Measurements from ENCODE around the gene HEXD. TPM values are rescaled to one million over a fixed set of nuclear protein-coding genes. Genes with fewer than 3 reads are reported as not detected.

Gene HEXD
- total RNA-seq, 1 donor from 2014 or later, result 90.4 TPM

DNA sequence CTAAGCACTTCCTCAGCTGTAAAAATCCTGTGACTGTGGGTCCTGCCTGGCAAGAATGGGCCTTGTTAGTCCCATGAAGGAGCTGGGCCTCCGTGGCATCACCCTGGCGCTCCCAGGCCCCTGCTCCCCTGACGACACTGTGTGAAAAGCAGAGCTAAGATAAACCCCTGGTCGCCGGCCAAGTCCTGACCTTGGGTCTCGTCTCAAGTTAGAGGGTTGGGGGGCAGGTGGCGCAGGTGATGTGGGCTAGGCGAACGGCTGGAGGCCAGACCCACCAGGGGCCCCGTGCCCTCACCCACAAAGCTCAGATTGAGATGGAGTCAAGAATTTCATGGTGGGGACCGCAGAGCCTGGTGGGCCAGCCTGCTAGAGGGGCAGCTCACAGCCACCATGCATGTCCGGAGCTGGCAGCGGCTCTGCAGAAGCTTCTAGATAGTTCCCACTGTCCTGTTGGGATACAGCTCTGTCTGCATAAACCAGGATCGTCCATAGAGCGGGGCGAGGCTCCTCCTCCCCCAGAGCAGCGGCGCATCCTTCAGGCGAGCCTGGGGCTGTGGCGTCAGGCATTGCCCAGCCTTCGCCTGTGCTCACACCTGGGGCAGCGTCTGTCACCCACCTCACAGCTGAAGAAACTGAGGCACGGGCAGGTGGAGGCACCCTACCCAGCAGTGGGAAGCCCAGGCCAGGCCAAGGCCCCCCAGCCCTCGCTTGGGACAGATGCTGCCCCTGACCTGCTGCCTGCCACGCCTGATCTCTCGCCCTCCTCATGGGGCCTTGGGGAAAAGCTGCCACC, 20.4 kb downstream of the HEXD start:
- Histone ChIP-seq H3K27ac (no peak overlapping the region), H3K4me1 (no peaks in the 10 kb centered on the region), H3K9me3 (no peaks in the 10 kb centered on the region), H3K27me3 (no peaks in the 10 kb centered on the region), H3K4me3 (no peak overlapping the region), H3K36me3 (peaks cover 0 to 18% of the 10 kb centered on the region in 2 donors)
- TF ChIP-seq POLR2AphosphoS5 (IDR thresholded peaks at IDR 0.05; ENCODE audit: insufficient read depth in 1 of 2, low read depth in 1 of 2) (no peak), CTCF (IDR thresholded peaks at IDR 0.05) (no peak), POLR2A (IDR thresholded peaks at IDR 0.05) (no peak)
- no peak for DNase-seq (ENCODE audit: extremely low spot score in 2 of 2)
- intact Hi-C loops (cut with DNase I), result no loop called here

- no peak overlapping the region for H3K27ac ChIP-seq
- H3K36me3 ChIP-seq, result peaks cover 0 to 18% of the 10 kb centered on the region in 2 donors
- no peak overlapping the region for H3K4me3 ChIP-seq
- DNase-seq (ENCODE audit: extremely low spot score in 2 of 2), result no peak
- no peaks in the 10 kb centered on the region for H3K4me1 ChIP-seq
- H3K27me3 ChIP-seq, result no peaks in the 10 kb centered on the region
- intact Hi-C loops (cut with DNase I), result no loop called here
- no peaks in the 10 kb centered on the region for H3K9me3 ChIP-seq
- TF ChIP-seq POLR2A (IDR thresholded peaks at IDR 0.05) (no peak), POLR2AphosphoS5 (IDR thresholded peaks at IDR 0.05; ENCODE audit: insufficient read depth in 1 of 2, low read depth in 1 of 2) (no peak), CTCF (IDR thresholded peaks at IDR 0.05) (no peak)
These were observed 21.2 kb downstream of the HEXD start for GRCh38 chr17:82439194-82439828.

DNA sequence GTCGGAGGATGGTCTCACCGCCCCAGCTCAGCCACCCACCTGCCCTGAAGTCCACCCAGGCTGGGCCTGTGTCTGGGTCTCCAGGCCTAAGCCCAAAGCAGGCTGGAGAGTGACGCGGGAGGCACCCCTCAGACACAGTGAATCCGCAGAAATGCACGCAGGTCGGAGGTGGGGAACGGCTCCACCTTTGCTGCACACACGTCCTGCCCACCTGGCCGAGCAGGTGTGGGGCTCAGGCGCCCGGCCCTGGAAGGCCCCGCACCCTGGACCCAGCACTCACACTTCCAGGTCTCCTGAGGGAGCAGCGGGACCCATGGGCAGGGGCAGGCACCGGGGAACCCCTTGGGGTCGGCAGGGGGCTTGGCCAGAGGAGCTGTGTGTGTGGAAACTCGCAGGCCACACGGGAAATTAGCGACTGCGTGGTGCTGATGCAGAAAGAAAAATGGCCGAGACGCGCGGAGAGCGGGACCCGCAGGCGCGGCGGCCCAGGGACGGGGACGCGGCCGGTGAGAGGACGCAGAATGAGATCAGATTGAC, 21.8 kb downstream of the HEXD start:
- intact Hi-C loops (cut with DNase I), result no loop called here
- peaks cover 0 to 18% of the 10 kb centered on the region in 2 donors for H3K36me3 ChIP-seq
- no peaks in the 10 kb centered on the region for H3K9me3 ChIP-seq
- H3K4me3 ChIP-seq, result no peak overlapping the region
- H3K27ac ChIP-seq, result no peak overlapping the region
- H3K27me3 ChIP-seq, result no peaks in the 10 kb centered on the region
- DNase-seq (ENCODE audit: extremely low spot score in 2 of 2), result no peak
- TF ChIP-seq POLR2A (IDR thresholded peaks at IDR 0.05) (no peak), CTCF (IDR thresholded peaks at IDR 0.05) (no peak), POLR2AphosphoS5 (IDR thresholded peaks at IDR 0.05; ENCODE audit: insufficient read depth in 1 of 2, low read depth in 1 of 2) (no peak)
- H3K4me1 ChIP-seq, result no peaks in the 10 kb centered on the region

DNA sequence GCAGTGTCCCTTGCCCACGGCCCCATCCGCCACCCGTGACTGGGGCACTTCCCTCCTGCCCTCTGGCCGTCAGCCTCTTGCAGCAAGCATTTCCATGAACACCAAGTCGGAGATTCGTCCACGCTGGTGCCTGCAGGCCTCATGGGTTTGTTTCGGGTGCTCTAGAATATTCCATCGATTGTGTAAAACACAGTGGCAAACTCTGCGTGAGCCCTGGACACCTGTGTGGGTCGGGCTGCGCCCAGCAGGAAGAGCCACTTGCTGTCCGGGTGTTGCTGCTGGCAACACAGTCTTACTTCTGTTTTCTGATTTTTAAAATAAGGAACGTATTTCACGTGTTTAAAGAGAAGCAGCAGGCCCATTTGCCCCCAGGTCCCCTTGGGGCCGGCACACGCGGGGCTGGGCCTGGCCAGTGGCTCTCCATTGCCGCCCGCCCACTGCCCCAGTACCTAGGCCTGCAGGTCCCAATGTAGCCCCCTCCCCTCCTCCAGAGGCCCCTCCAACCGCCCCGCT, 22.4 kb downstream of the HEXD start:
- Histone ChIP-seq H3K36me3 (peaks cover 0 to 18% of the 10 kb centered on the region in 2 donors), H3K27me3 (no peaks in the 10 kb centered on the region), H3K4me1 (peaks cover 6% of the 10 kb centered on the region), H3K27ac (no peak overlapping the region), H3K4me3 (no peak overlapping the region), H3K9me3 (no peaks in the 10 kb centered on the region)
- intact Hi-C loops (cut with DNase I), result no loop called here
- DNase-seq (ENCODE audit: extremely low spot score in 2 of 2), result no peak
- no peak for TF ChIP-seq POLR2A (IDR thresholded peaks at IDR 0.05)
- TF ChIP-seq CTCF (IDR thresholded peaks at IDR 0.05), result no peak
- TF ChIP-seq POLR2AphosphoS5 (IDR thresholded peaks at IDR 0.05; ENCODE audit: insufficient read depth in 1 of 2, low read depth in 1 of 2), result no peak

Measured in vagina (tissue), 2 donors.